ENCODE results near the gene SURF2. TPM values are rescaled to one million over a fixed set of nuclear protein-coding genes. Genes with fewer than 3 reads are reported as not detected.

Gene SURF2
- total RNA-seq, 1 donor from 2014 or later: 12.0 TPM

GRCh38 chr9:133349965-133350616 is 6.3 kb upstream of the SURF2 start:
- no peaks in the 10 kb centered on the region for H3K9me3 ChIP-seq
- H3K4me3 ChIP-seq: no peak overlapping the region
- peaks cover 25% of the 10 kb centered on the region for H3K4me1 ChIP-seq
- intact Hi-C loops (cut with DNase I): no loop called here
- ATAC-seq: no peak
- TF ChIP-seq, protein P1, sequence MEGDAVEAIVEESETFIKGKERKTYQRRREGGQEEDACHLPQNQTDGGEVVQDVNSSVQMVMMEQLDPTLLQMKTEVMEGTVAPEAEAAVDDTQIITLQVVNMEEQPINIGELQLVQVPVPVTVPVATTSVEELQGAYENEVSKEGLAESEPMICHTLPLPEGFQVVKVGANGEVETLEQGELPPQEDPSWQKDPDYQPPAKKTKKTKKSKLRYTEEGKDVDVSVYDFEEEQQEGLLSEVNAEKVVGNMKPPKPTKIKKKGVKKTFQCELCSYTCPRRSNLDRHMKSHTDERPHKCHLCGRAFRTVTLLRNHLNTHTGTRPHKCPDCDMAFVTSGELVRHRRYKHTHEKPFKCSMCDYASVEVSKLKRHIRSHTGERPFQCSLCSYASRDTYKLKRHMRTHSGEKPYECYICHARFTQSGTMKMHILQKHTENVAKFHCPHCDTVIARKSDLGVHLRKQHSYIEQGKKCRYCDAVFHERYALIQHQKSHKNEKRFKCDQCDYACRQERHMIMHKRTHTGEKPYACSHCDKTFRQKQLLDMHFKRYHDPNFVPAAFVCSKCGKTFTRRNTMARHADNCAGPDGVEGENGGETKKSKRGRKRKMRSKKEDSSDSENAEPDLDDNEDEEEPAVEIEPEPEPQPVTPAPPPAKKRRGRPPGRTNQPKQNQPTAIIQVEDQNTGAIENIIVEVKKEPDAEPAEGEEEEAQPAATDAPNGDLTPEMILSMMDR (IDR thresholded peaks at IDR 0.05): no peak
- H3K36me3 ChIP-seq: peaks cover 62% of the 10 kb centered on the region
- no peak overlapping the region for H3K27ac ChIP-seq
- no peak for DNase-seq
- no peaks in the 10 kb centered on the region for H3K27me3 ChIP-seq

DNA sequence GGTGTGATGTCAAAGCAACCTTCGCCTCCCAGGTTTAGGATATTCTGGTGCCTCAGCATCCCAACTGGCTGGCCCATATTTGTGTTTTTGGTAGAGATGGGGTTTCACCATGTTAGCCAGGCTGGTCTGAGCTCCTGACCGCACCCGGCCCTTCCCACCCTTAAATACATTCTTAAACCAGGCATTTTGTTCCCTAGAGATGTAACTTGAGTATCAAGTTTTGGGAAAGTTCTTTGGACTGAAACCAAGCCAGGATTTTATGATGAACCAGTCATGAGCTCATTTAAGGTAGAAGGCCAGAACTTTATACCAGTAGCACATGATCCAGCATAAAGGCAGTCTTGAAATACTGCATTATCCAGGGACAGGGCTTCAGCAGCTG is 4.8 kb upstream of the SURF2 start:
- Histone ChIP-seq H3K4me1 (peaks cover 28% of the 10 kb centered on the region), H3K27me3 (no peaks in the 10 kb centered on the region), H3K27ac (no peak overlapping the region), H3K9me3 (no peaks in the 10 kb centered on the region), H3K4me3 (no peak overlapping the region), H3K36me3 (peaks cover 54% of the 10 kb centered on the region)
- intact Hi-C loops (cut with DNase I): no loop called here
- ATAC-seq (no peak), DNase-seq (no peak)
- TF ChIP-seq, protein P1 (IDR thresholded peaks at IDR 0.05): no peak

DNA sequence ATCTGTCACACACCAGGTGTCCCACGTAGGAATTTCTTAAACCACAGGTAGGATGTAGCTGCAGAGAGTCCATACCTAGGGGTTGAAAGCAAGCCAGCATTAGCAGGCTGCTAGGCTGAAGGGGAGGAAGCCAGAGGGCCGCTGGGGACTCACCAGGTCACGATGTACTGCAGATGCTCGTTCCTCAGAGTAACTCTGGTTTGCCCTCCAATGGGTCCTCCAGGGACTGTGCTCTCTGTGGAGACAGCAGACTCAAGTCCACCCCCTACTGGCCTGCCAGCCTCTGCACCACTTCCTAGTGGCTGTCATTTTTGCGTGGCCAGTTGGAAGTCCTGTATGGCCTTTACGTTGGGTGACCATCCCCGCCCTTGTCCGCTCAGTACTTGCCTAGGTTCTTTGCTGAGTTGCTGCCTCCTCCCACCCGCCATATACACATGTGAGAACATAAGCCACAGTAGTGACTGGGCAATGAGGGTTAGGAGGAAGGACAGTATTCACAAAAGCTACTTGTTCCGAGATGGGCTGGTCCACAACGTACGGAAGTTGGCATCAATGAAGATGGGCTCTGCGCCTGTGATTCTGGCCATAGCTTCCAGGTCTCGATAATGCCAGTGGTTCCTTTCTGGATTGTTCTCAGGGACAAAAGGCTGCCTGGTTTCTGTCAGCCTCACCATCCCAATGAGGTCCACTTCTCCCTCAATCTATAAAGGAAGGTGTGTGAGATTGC is 4.3 kb upstream of the SURF2 start:
- TF ChIP-seq, protein P1 (IDR thresholded peaks at IDR 0.05): peak; percentile 57
- DNase-seq (no peak), ATAC-seq (peak; percentile 15)
- H3K27me3 ChIP-seq: no peaks in the 10 kb centered on the region
- H3K9me3 ChIP-seq: no peaks in the 10 kb centered on the region
- peaks cover 26% of the 10 kb centered on the region for H3K4me1 ChIP-seq
- H3K27ac ChIP-seq: no peak overlapping the region
- intact Hi-C loops (cut with DNase I): no loop called here
- peaks cover 54% of the 10 kb centered on the region for H3K36me3 ChIP-seq
- H3K4me3 ChIP-seq: no peak overlapping the region

DNA sequence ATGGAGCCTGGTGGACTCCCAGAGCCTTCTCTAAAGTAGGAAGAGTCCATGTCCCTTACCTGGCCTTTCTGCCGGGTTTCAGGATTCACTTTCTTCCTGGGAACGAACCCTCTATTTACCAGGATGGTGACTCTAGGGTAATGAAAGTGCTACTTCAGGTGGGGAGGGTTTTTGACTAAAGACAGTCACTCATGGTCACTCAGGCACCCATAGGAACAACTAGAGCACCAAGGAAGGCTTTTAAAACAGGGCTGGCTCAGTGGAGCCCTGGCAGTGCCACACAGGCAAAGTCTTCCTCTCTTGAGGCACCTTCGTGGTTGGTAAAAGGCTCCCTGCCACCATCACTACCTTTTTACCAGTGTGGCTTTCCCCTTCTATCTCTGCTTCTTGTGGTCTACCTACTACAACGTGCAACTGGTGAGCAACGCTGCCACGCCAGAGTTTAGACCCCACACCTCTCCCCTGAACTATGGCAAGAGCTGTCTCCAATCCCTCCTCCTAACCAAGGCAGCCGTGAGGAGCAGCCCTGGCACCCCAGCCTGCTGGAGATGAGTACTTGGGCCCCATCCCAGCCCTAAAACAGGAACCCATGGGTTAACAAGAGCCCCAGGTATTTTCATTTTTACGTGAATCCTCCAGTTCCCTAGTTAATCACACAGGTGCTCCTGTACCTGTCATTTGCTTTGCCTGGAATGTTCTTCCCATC is 3.6 kb upstream of the SURF2 start:
- Histone ChIP-seq H3K36me3 (peaks cover 54% of the 10 kb centered on the region), H3K9me3 (no peaks in the 10 kb centered on the region), H3K4me1 (peaks cover 32% of the 10 kb centered on the region), H3K4me3 (no peak overlapping the region), H3K27ac (no peak overlapping the region), H3K27me3 (no peaks in the 10 kb centered on the region)
- intact Hi-C loops (cut with DNase I): no loop called here
- ATAC-seq (no peak), DNase-seq (no peak)
- TF ChIP-seq, protein P1 (IDR thresholded peaks at IDR 0.05): no peak

- Histone ChIP-seq H3K4me1 (peaks cover 32% of the 10 kb centered on the region), H3K27me3 (no peaks in the 10 kb centered on the region), H3K36me3 (peaks cover 54% of the 10 kb centered on the region), H3K9me3 (no peaks in the 10 kb centered on the region), H3K4me3 (no peak overlapping the region), H3K27ac (no peak overlapping the region)
- ATAC-seq (no peak), DNase-seq (no peak)
- intact Hi-C loops (cut with DNase I): no loop called here
- TF ChIP-seq, protein P1 (IDR thresholded peaks at IDR 0.05): no peak
Observed at GRCh38 chr9:133353548-133353947, 2.8 kb upstream of the SURF2 start.

Measured in upper lobe of right lung (tissue), 1 donor.